GM15510 (cell line): ENCODE measurements around the gene RNF39.

ENCODE experiments used
- POLR2A ChIP-seq: IDR thresholded peaks from 3 replicates; pipeline ENCODE4 v1.6.1; 2011; ENCODE audit warnings: borderline replicate concordance; ENCODE audit not compliant: insufficient read length; ENCODE audit errors: extremely low read depth

RNF39 gene

DNA sequence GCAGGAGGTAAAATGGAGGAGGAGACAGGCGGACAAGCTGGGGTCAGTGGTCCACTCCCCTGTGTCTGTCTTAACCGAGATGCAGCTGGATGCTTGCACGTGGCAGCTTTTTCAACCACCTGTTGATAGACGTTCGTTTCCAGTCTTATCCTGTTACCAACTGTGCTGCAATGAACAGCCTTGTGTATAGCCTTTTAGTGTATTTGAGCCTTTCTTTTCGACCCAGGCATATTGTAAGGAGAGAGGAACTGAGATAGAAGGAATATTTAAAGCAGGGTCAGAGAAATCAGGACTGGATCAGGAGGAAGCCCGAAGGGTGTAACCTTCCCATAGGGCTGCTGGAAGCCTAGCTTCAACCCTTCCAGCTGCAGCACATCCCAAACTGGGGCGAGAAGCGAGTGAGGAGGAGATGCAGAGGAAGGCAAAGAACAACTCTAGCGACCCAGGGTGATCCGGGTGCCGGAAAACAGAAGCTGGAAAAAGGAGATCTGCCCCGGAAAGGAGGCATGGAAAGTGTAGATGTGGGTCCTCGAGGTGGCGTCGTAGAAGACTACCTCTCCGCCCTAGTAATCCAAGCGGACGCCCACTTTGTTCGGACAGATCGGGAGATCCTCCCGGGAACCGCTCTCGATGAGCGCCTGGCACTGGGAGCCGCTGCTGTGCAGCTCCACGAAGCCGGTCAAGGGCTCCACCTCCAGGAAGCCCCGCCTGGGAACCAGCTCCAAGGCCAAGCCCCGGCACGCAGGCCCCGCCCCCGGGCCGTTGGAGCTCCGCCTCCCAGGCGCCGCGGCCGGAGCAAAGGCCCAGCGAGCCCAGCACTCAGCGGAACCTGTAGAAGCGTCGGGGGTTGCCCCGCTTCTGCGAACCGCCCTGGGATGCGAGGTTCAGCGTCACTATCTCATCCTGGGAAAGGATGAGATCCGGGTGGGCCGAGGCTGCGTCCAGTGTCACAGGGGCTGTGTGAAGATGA, 26.2 kb upstream of the RNF39 start:
- TF ChIP-seq POLR2A, result no peak

GRCh38 chr6:30100585-30101443, 25.2 kb upstream of the RNF39 start:
- TF ChIP-seq POLR2A, result no peak

GRCh38 chr6:30100154-30100553, 24.6 kb upstream of the RNF39 start:
- no peak for TF ChIP-seq POLR2A

DNA sequence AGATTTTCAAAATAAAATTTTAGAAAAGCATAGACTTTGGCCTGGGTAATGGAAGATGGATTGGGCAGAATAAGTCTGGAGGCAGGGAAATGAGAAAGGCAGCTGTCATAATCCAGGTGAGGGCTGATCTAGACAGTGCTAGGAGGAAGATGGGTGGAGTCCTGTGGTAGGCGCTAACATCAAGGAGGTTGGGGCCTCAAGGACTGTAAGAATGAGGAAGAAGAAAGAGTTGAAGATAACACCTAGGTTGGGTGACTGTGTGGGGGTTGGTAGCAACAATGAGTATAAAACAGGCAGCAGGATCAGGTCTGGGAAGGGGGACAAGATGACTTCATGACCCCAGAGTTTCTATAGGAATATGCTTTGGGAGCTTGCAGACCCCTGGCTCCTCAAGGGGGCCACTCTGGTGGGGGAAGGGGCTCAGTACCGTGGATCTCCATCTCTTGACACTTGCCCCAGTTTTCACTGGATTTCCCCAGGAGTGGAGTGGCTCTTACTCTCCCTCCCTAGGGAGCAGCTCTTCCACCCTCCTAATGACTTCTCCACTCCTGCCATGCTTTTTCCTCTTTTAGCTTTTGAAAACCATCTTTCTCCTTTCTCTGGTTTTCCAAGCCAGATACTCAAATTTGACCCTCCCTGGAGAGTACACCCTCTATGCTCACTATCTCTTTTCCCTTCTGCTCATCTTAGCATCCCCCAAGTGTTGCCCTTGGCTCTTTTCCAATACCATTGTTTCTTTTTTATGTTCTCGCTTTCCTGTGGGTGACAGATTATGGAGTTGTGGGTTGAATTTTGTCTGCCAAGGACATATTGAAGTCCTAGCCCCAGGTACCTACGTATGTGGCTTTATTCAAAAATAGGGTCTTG, 22.6 kb upstream of the RNF39 start:
- no peak for TF ChIP-seq POLR2A

- no peak for TF ChIP-seq POLR2A
Observed at GRCh38 chr6:30096829-30097228, 21.3 kb upstream of the RNF39 start.

- no peak for TF ChIP-seq POLR2A
Observed at GRCh38 chr6:30093951-30094661, 18.5 kb upstream of the RNF39 start.

GRCh38 chr6:30092852-30093543, 17.4 kb upstream of the RNF39 start:
- TF ChIP-seq POLR2A, result no peak

DNA sequence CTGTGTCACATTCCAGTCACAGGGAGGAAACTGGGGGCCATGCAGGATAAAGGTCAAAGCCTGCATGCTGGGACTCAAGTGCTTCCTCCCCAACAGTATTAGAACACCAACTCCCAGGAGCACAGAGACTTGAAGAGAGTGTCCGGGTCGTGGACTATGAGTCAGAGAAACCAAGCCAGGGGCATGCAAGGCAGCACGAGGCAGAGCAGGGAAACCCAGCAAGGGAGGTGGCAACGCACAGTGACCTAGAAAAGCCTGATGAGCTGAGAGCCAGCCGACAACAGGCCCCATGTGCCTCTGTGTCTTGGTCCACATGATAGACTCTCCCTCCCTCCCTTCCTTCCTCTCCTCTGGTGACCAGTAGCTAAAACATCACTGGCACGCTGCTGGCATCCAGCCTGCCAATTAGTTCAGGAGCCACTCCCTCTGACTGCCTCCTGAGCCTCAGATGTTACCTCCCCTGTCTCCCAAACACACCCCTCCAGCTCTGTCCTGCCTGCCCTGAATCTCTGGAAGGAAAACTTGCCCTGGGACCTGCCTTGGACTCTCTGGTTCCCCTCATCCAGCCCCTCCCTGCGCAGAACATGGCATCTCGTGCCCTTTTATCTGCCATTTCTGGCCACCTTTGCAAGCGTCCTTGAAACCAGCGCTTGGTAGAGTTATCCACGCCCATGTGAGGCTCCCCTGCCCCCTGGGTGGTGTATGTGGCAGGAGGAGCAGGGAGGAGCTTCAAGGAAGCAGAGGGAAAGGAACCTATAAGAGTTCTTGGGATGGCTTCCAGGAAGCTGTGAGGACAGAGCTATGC, 16.2 kb upstream of the RNF39 start:
- no peak for TF ChIP-seq POLR2A

- TF ChIP-seq POLR2A, result no peak
Observed at GRCh38 chr6:30087876-30088275, 12.3 kb upstream of the RNF39 start.

DNA sequence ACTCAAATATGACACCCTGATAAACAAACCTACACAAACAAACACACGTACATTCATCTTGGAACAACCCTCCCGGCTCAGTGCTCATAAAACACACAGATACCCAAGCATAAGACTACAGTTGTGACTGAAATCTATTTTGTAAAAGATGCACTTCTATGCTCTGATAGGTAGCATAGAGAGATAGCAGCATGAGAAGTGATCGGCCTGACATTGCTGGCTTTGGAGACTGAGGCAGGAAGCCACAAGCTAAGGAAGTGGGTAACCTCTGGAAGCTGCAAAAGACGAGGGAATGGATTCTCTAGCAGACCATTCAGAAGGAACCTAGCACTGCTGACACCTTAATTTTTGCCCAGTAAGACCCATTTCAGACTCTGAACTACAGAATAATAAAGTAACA, 1.6 kb upstream of the RNF39 start:
- TF ChIP-seq POLR2A, result no peak

DNA sequence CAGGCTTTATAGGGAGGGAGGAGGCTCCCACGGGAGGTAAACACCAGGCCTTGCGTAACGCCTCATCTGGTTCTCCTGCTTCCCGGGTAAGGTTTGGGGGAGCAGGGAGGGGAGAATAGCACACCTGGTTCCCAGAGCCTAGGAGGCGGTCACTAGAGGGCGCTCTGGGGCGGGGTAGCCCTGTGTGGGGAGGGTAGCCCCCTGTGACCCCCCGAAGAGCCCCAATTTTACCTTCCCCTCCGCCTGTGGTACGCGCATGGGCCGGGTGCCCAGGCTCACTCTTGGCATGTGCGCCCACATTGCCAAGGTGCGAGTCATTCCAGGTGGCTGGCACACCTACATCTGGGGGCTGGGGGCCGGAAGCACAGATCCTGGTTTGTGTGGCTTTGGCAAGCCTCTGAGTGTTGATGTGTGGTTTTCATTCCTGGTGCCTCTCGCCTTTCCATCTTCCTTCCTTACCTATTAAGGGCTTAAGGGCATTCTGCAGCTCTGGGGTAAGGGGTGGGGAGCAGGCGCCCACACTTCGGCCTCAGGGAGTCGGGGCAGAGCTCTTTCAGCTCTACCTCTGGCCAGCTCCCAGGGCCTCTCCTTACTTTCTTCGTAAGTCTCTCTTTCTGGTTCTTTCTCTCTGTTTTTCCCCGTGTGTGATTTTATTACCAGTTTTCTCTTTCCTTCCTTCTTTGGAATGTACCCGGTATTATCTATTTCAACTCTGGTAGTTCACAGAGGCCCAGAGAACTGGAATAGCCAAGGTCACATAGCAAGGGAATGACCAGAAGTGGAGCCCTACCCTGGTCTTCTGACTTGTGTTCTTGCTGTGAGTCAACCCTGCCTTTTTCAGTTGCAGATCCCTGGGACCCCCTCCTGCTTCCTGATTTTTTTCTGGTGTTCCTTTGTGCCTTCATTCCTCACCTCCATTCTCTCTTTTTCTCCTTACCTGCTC, 492 bp upstream of the RNF39 start:
- no peak for TF ChIP-seq POLR2A
